Activated naive CD4-positive, alpha-beta T cell treated with anti-CD3 and anti-CD28 coated beads, Interleukin-2, amount 50 U/mL, for 72 hours (primary cell): ENCODE data around the gene ATF2. TPM values are rescaled to one million over a fixed set of nuclear protein-coding genes. Genes with fewer than 3 reads are reported as not detected.

Experiments used
- ATAC-seq, 2 donors: fragments of 150-1000 bp; cut with Tn5 transposase; 2 replicates each; pipeline ENCODE4 v1.10.0; 2021; ENCODE audit warnings: mild to moderate bottlenecking in 2 of 2, moderate library complexity in 2 of 2
- DNase-seq, 2 donors: peaks; one replicate each; pipeline ENCODE4 v3.0.0; 2021 to 2022; ENCODE audit warnings: low spot score in 2 of 2
- H3K27ac Mint-ChIP-seq, 2 donors: one replicate each; pipeline ENCODE4 v1.8.0; 2022; ENCODE audit warnings: mild to moderate bottlenecking in 2 of 2, mixed read lengths in 2 of 2
- H3K36me3 Mint-ChIP-seq, 2 donors: one replicate each; pipeline ENCODE4 v1.8.0; 2022; ENCODE audit warnings: mixed read lengths in 2 of 2
- H3K9me3 Mint-ChIP-seq, 2 donors: one replicate each; pipeline ENCODE4 v1.8.0; 2022; ENCODE audit warnings: mixed read lengths in 2 of 2
- total RNA-seq, 2 donors: library from RNA; stranded (reverse); gene quantifications; one replicate each; pipeline ENCODE4 v1.2.3, GENCODE V29; 2022

The ATF2 gene
- total RNA-seq, 2 donors from 2014 or later: 61.3 to 77.3 TPM

GRCh38 chr2:175064797-175065196 is 103.2 kb downstream of the ATF2 start:
- Mint-ChIP-seq H3K27ac (no peak overlapping the region), H3K9me3 (no peaks in the 10 kb centered on the region), H3K36me3 (peaks cover 0 to 22% of the 10 kb centered on the region in 2 donors)
- ATAC-seq (peak in 1 of 2 donors; percentile 16), DNase-seq (no peak)

DNA sequence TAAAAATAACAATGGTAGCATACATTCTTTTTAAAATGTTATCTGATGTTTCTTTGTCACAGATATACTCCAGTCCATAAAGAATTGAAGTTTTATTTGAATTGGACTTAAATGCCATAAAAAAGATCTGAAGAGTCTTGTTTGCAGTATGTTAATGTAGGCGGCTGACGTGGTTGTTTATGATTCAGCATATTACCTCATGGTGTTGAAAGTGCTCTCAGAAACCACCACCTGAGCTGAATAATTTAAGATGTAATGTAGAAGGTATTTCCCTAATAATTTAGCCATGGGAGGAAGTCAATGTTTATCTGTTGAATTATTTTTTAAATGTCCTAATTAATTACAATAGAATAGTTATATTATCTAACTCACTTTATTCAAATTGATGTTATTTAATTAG is 104.3 kb downstream of the ATF2 start:
- Mint-ChIP-seq H3K9me3 (no peaks in the 10 kb centered on the region), H3K36me3 (peaks cover 5 to 22% of the 10 kb centered on the region in 2 donors), H3K27ac (peak overlapping the region in 1 of 2 donors; percentile 37)
- ATAC-seq (no peak), DNase-seq (no peak)

GRCh38 chr2:175062787-175063585 is 105.0 kb downstream of the ATF2 start:
- DNase-seq (no peak), ATAC-seq (no peak)
- H3K36me3 Mint-ChIP-seq: peaks cover 5 to 22% of the 10 kb centered on the region in 2 donors
- H3K9me3 Mint-ChIP-seq: no peaks in the 10 kb centered on the region
- H3K27ac Mint-ChIP-seq: peak overlapping the region in 1 of 2 donors; percentile 37

GRCh38 chr2:175057078-175057685 is 110.8 kb downstream of the ATF2 start:
- peaks cover 0 to 5% of the 10 kb centered on the region in 2 donors for H3K36me3 Mint-ChIP-seq
- H3K27ac Mint-ChIP-seq: no peak overlapping the region
- DNase-seq (no peak), ATAC-seq (no peak)
- no peaks in the 10 kb centered on the region for H3K9me3 Mint-ChIP-seq

GRCh38 chr2:175055993-175056392 is 112.0 kb downstream of the ATF2 start:
- peaks cover 0 to 5% of the 10 kb centered on the region in 2 donors for H3K36me3 Mint-ChIP-seq
- ATAC-seq (no peak), DNase-seq (no peak)
- H3K9me3 Mint-ChIP-seq: no peaks in the 10 kb centered on the region
- H3K27ac Mint-ChIP-seq: peak overlapping the region in 1 of 2 donors; percentile 46

- peaks cover 0 to 4% of the 10 kb centered on the region in 2 donors for H3K36me3 Mint-ChIP-seq
- H3K27ac Mint-ChIP-seq: no peak overlapping the region
- ATAC-seq (peak in 1 of 2 donors; percentile 48), DNase-seq (no peak)
- no peaks in the 10 kb centered on the region for H3K9me3 Mint-ChIP-seq
These were observed 113.7 kb downstream of the ATF2 start for GRCh38 chr2:175054340-175054739.

DNA sequence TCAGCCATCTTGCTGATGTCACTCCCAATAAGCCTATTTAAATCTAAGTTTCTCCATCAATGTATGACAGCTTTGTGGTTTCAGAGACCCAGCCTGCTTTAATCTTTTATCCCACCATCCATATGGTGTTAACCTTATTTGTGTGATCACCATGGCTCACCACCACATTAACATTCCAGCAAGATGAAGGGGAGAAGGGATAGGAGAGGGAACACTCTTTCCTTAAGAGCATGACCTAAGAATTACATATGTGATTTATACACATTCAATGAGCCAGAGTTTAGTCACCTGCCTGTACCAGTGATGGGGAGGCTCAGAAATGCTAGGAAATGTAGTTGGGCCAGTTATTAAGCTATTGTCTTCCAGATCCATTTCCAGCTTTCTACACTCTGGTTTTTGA is 118.3 kb downstream of the ATF2 start:
- Mint-ChIP-seq H3K36me3 (no peaks in the 10 kb centered on the region), H3K9me3 (peaks cover 0 to 4% of the 10 kb centered on the region in 2 donors), H3K27ac (no peak overlapping the region)
- ATAC-seq (no peak), DNase-seq (no peak)

- DNase-seq (no peak), ATAC-seq (no peak)
- peak overlapping the region in 1 of 2 donors; percentile 5 for H3K27ac Mint-ChIP-seq
- peaks cover 0 to 4% of the 10 kb centered on the region in 2 donors for H3K9me3 Mint-ChIP-seq
- H3K36me3 Mint-ChIP-seq: no peaks in the 10 kb centered on the region
These were observed 119.7 kb downstream of the ATF2 start for GRCh38 chr2:175048275-175048674.

DNA sequence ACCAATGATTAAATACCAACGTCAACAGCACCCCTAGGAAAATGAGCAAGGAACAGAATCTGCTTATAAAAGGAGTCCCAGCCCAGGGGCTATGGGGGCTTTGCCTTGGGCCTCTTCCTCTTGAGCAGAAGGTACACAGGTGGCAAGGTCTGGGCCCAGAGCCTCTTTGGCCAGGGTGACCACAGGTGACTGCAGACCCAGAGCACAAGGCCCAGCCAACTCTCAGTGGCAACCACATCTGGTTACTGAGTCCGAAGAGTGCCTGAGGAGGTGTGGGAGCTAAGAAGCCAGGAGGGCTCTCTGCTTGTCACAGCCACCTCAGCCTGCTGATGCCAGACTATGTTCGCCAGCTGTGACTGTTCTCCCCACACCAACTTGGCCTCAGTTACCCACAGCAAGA is 128.5 kb downstream of the ATF2 start:
- no peak for ATAC-seq
- Mint-ChIP-seq H3K27ac (no peak overlapping the region), H3K36me3 (no peaks in the 10 kb centered on the region)

DNA sequence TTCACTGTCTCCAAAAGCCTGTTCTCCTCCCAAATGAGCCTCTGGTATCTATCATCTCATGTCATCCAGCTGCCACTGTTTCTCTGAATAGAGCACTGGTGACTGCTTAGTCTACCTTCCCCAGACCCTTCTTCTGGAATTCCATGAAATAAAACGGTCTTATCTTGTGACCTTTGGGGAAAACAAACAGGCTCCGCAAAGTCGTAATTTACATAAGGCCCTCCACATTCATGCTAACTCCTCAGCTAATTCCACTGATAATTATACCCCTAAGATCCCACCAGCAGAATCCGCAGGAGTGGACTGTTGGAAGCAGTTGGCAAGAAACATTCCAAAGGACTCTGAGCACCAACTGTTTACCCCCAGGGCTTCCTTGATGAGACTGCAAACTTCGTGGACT is 129.0 kb downstream of the ATF2 start:
- peaks cover 0 to 8% of the 10 kb centered on the region in 2 donors for H3K9me3 Mint-ChIP-seq
- DNase-seq: no peak

More for the DNA sequence above, 128.5 kb downstream of the ATF2 start:
- peaks cover 0 to 8% of the 10 kb centered on the region in 2 donors for H3K9me3 Mint-ChIP-seq
- no peak for DNase-seq

DNA sequence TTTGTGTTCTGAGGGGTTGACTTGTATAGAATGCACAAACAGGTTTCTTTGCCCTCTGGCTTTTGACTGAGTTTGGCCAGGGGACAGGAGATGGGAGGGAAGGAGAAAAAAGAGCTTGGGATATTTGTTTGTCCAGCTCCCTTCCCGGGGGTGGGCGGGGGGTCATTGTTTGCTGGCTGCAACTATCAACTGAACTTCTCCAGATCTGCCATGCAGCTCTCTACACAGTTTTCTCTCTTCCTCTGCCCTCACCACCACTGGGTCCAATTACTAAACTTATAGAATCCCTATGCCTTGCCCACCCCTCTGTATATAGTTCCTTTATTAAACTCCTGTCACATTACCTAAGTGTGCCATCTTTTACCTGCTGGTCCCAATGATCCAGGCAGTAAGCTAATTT is 130.1 kb downstream of the ATF2 start:
- H3K36me3 Mint-ChIP-seq: no peaks in the 10 kb centered on the region
- no peak for ATAC-seq
- no peak overlapping the region for H3K27ac Mint-ChIP-seq
- DNase-seq: no peak
- H3K9me3 Mint-ChIP-seq: peaks cover 0 to 8% of the 10 kb centered on the region in 2 donors

More for the DNA sequence above, 129.0 kb downstream of the ATF2 start:
- Mint-ChIP-seq H3K36me3 (no peaks in the 10 kb centered on the region), H3K27ac (no peak overlapping the region)
- no peak for ATAC-seq

- Mint-ChIP-seq H3K36me3 (no peaks in the 10 kb centered on the region), H3K9me3 (peaks cover 0 to 3% of the 10 kb centered on the region in 2 donors), H3K27ac (no peak overlapping the region)
- peak; percentile 56 to 58 for ATAC-seq
- no peak for DNase-seq
These were observed 131.4 kb downstream of the ATF2 start for GRCh38 chr2:175036582-175037018.

DNA sequence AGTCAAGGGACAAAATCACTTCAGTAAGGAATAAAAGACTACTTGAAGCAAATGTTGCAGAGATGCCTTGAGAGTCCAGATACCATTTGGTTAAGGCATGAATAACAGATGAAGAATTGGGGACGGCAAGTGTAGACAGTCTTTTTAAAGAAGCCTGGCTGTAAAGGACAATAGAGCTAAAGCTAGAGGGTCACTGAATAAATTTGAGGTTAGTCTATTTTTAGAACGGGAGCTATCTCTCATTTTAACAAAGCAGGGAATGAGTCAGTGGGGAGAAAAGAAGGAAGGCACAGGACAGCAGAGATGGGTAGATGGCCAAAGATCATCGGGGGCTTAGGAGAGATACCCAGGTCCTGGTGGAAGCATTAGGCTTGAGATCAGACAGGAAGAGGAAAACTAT is 132.2 kb downstream of the ATF2 start:
- ATAC-seq: no peak
- peaks cover 0 to 3% of the 10 kb centered on the region in 2 donors for H3K9me3 Mint-ChIP-seq
- no peaks in the 10 kb centered on the region for H3K36me3 Mint-ChIP-seq
- peak overlapping the region in 1 of 2 donors; percentile 24 for H3K27ac Mint-ChIP-seq
- DNase-seq: no peak

GRCh38 chr2:175034716-175035115 is 133.3 kb downstream of the ATF2 start:
- no peaks in the 10 kb centered on the region for H3K36me3 Mint-ChIP-seq
- H3K27ac Mint-ChIP-seq: no peak overlapping the region
- H3K9me3 Mint-ChIP-seq: no peaks in the 10 kb centered on the region
- ATAC-seq (no peak), DNase-seq (no peak)

DNA sequence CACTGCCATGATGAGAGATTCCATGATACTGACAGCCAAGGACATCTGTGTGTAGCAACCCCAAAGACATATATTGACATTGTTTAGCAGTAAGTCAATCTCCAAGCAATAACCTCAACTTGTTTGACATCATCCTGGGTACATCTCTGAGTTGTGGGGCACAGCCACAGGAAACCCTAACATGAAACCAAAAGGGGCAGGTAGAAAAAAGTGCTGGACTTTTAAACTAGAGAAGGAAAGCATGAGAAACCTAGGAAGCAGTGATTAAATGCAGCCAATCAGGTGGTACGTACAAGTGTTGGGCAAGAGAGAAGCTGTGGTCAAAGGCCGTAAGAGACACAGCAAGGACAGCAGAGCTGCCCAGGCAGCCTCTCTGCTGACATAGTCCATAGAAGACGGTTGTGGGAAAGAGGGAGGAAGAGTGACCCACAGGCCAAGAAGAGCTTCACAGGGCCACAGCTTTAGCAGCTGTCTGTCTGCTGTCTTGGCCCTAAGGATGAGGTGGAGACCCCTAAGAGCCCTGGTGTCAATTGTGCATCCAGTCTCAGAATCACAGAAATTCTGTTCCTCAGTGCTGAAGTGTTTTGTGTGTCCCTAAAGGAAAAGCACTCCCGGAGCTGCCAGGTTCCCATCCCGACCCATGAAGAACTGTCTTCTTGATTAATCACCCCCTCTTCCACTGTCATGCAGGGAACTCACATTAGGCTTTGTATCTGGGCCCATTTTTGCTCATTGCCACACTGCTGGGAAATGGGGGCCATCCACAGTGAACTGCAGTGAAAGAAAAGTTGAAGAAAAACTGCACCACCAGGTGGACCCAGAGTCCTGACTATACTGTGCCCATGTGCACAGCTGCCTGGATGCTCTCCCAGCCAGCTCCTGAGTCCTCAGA is 137.4 kb downstream of the ATF2 start:
- H3K9me3 Mint-ChIP-seq: no peaks in the 10 kb centered on the region
- H3K36me3 Mint-ChIP-seq: no peaks in the 10 kb centered on the region
- DNase-seq: peak in 1 of 2 donors; percentile 26
- peak in 1 of 2 donors; percentile 71 for ATAC-seq
- no peak overlapping the region for H3K27ac Mint-ChIP-seq

GRCh38 chr2:175027755-175028154 is 140.2 kb downstream of the ATF2 start:
- no peak for ATAC-seq
- DNase-seq: no peak
- no peaks in the 10 kb centered on the region for H3K36me3 Mint-ChIP-seq
- no peaks in the 10 kb centered on the region for H3K9me3 Mint-ChIP-seq
- no peak overlapping the region for H3K27ac Mint-ChIP-seq

- H3K9me3 Mint-ChIP-seq: no peaks in the 10 kb centered on the region
- ATAC-seq: no peak
- H3K36me3 Mint-ChIP-seq: no peaks in the 10 kb centered on the region
- no peak for DNase-seq
- no peak overlapping the region for H3K27ac Mint-ChIP-seq
These were observed 141.6 kb downstream of the ATF2 start for GRCh38 chr2:175026385-175026784.
